Pancreas (tissue), 10 donors: ENCODE results near the gene PIKFYVE. TPM values are rescaled to one million over a fixed set of nuclear protein-coding genes. Genes with fewer than 3 reads are reported as not detected.

Source experiments
- ATAC-seq, 4 donors: fragments of 200-7000 bp; cut with Tn5 transposase; one replicate each; pipeline versions ENCODE4 v1.8.0 to v1.9.1; 2020; ENCODE audit warnings: mild to moderate bottlenecking in 4 of 4, moderate library complexity in 4 of 4
- DNase-seq, 6 donors: peaks; one replicate each; pipeline ENCODE4 v3.0.0-alpha.2; 2020
- FAIRE-seq: peaks from 2 replicates; lab custom pipeline; 2012; peaks lifted over from hg19 to GRCh38; lab: Jason Lieb, UNC
- H3K27ac ChIP-seq, 4 donors: fragments of 200-600 bp; sonication (generic); 1 replicate in 3 of 4; 2 replicates in 1 of 4; pipeline versions ENCODE4 v1.5.0 to v1.8.0; 2020
- H3K27me3 ChIP-seq, 4 donors: fragments of 200-600 bp; one replicate each; pipeline ENCODE4 v1.8.0; 2021
- H3K36me3 ChIP-seq, 3 donors: fragments of 200-600 bp; sonication (generic) in 1 of 3; one replicate each; pipeline versions ENCODE4 v1.5.0 to v1.8.0; 2020 to 2021
- H3K4me1 ChIP-seq, 3 donors: fragments of 200-600 bp; one replicate each; pipeline ENCODE4 v1.8.0; 2021
- H3K4me3 ChIP-seq, 4 donors: fragments of 200-600 bp; sonication (generic) in 2 of 4; one replicate each; pipeline versions ENCODE4 v1.5.0 to v1.8.0; 2020 to 2021
- H3K9me3 ChIP-seq, 4 donors: fragments of 200-600 bp; one replicate each; pipeline ENCODE4 v1.8.0; 2021
- CTCF ChIP-seq, 4 donors: fragments of 200-600 bp; sonication (generic) in 3 of 4; IDR thresholded peaks; one replicate each; pipeline versions ENCODE4 v1.5.0 to v1.8.0; 2021; ENCODE audit warnings: antibody characterized with exemption in 4 of 4
- WGBS, 2 donors: extraction: QIAGEN DNeasy Blood & Tissue Kit; methylation state at CpG; one replicate each; pipeline ENCODE4 v1.1.7; 2013; 5-methylcytosine and 5-hydroxymethylcytosine counted together
- intact Hi-C, 3 donors: fragments of 100-400 bp; cut with DNase I; formaldehyde crosslinking; loops; one replicate each; pipeline versions ENCODE4 v1.11.1 to v1.14.2; 2022
- polyA plus RNA-seq, 2 donors: library from polyadenylated mRNA; stranded (reverse); fragments of 200-250 nt; gene quantifications; one replicate each; pipeline ENCODE4 v1.2.3, GENCODE V29; 2013
- total RNA-seq, 6 donors: library from RNA; stranded (reverse); fragmentation: NEBNext Ultra II Directional in 4 of 6; extraction: Animal tissue kit (Norgen Biotek cat#: 25700) in 4 of 6; gene quantifications; one replicate each; pipeline versions ENCODE4 v1.2.1 to v1.2.4, GENCODE V29; 2021 to 2023
- donor health status: healthy with polysubstance abuse.
- donor health status: DM: no; HTN: no; CAD: no; lungs with moderate emphysema.
- donor health status: DM: no; HTN: no; CAD: no.
- donor health status: control.
- donor health status: control.
- donor health status: Bipolar disorder and iron deficiency.
- donor health status: DM: yes; HTN: yes; CAD: no.
- donor health status: DM: no; HTN: no; CAD: no.
- donor health status: DM: no; HTN: no; CAD: no.
- donor health status: DM: yes; HTN: yes; CAD: no.

Gene PIKFYVE
- total and polyA plus RNA-seq, 8 donors: 6.0 to 16.1 (median 13.3) TPM

- intact Hi-C loops: no loop called here
- Histone ChIP-seq H3K4me3 (no peak overlapping the region), H3K27ac (no peak overlapping the region), H3K27me3 (no peaks in the 10 kb centered on the region), H3K4me1 (no peaks in the 10 kb centered on the region), H3K9me3 (no peaks in the 10 kb centered on the region), H3K36me3 (peaks cover 0 to 16% (median 0%) of the 10 kb centered on the region in 3 donors)
- DNase-seq (no peak), FAIRE-seq (no peak), ATAC-seq (no peak)
- 91 to 95% methylated on average over 2 of the region's 2 CpGs for WGBS, 2 donors
- no peak for TF ChIP-seq CTCF (IDR thresholded peaks at IDR 0.05)
Observed at GRCh38 chr2:208311321-208311720, 45.3 kb downstream of the PIKFYVE start.

GRCh38 chr2:208311954-208312353 is 45.9 kb downstream of the PIKFYVE start:
- Histone ChIP-seq H3K9me3 (no peaks in the 10 kb centered on the region), H3K36me3 (peaks cover 0 to 16% (median 0%) of the 10 kb centered on the region in 3 donors), H3K4me3 (no peak overlapping the region), H3K27ac (no peak overlapping the region), H3K27me3 (no peaks in the 10 kb centered on the region), H3K4me1 (no peaks in the 10 kb centered on the region)
- FAIRE-seq (no peak), DNase-seq (no peak), ATAC-seq (peak in 1 of 4 donors; percentile 31)
- TF ChIP-seq CTCF (IDR thresholded peaks at IDR 0.05): no peak
- intact Hi-C loops: no loop called here
- 90 to 99% methylated on average over 4 of the region's 4 CpGs for WGBS, 2 donors

DNA sequence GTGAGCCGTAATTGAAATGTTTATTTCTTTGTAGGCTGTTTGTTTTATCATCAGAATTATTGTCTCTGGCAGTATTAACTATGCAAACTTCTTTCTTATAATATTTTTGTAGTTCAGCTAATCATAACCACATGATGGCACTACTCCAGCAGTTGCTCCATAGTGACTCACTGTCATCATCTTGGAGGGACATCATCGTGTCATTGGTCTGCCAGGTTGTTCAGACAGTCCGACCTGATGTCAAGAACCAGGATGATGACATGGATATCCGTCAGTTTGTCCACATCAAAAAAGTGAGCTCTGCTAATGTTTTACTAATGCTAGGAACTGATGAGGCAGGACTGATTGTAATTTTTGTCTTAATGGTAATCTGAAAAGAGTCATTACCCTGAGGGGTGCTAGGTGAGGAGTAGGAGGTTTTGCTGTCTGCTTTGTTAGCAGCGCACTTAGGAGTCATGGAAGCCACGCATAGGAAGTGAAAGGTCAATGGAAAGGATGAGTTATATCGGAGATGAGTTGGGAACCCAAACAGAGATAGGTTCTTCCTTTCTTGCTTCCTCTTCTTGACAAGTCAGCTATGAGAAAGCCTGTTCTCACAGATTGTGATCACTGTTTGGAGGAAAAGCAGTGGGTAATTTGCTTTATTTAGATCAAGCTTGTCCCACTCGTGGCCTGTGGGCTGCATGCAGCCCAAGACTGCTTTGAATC is 49.2 kb downstream of the PIKFYVE start:
- DNase-seq: no peak
- H3K36me3 ChIP-seq: peaks cover 0 to 27% (median 7%) of the 10 kb centered on the region in 3 donors

DNA sequence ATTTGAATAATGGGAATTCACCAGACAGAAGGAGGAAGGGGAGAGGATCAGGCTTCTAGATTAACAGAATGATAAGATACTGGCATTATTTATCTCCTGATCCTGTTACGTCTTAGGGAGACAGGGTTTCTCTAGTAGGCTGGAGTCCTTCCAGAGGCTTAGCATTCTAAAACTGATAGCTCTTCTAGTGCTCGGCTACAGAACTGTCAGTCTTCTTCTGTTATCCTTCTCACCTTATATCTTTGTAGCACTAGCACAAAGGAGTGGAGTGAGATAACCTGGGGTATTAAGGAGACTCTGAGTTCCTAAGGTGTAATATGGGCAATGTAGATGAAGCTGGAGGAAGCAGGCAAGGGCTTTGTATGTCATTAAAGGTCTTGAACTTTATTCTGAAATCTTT is 52.1 kb downstream of the PIKFYVE start:
- TF ChIP-seq CTCF (IDR thresholded peaks at IDR 0.05): no peak
- FAIRE-seq (no peak), DNase-seq (no peak), ATAC-seq (no peak)
- Histone ChIP-seq H3K9me3 (no peaks in the 10 kb centered on the region), H3K36me3 (peaks cover 0 to 37% (median 13%) of the 10 kb centered on the region in 3 donors), H3K27me3 (no peaks in the 10 kb centered on the region), H3K4me3 (no peak overlapping the region), H3K27ac (no peak overlapping the region), H3K4me1 (peaks cover 0 to 3% (median 0%) of the 10 kb centered on the region in 3 donors)
- WGBS, 2 donors: 82 to 90% methylated on average over 2 of the region's 2 CpGs
- intact Hi-C loops: no loop called here

More for the DNA sequence above, 49.2 kb downstream of the PIKFYVE start:
- no peak for TF ChIP-seq CTCF (IDR thresholded peaks at IDR 0.05)
- ATAC-seq (no peak), FAIRE-seq (no peak)
- H3K4me1 ChIP-seq: peaks cover 0 to 1% (median 0%) of the 10 kb centered on the region in 3 donors
- no peaks in the 10 kb centered on the region for H3K9me3 ChIP-seq
- no peak overlapping the region for H3K27ac ChIP-seq
- WGBS, 2 donors: 83 to 87% methylated on average over 8 of the region's 8 CpGs
- intact Hi-C loops: no loop called here
- H3K27me3 ChIP-seq: no peaks in the 10 kb centered on the region
- no peak overlapping the region for H3K4me3 ChIP-seq

GRCh38 chr2:208319391-208319790 is 53.3 kb downstream of the PIKFYVE start:
- Histone ChIP-seq H3K9me3 (no peaks in the 10 kb centered on the region), H3K36me3 (peaks cover 0 to 39% (median 13%) of the 10 kb centered on the region in 3 donors), H3K27me3 (no peaks in the 10 kb centered on the region), H3K4me1 (peaks cover 0 to 3% (median 0%) of the 10 kb centered on the region in 3 donors), H3K4me3 (no peak overlapping the region), H3K27ac (no peak overlapping the region)
- FAIRE-seq: no peak
- DNase-seq: no peak
- intact Hi-C loops: no loop called here
- TF ChIP-seq CTCF (IDR thresholded peaks at IDR 0.05): no peak
- WGBS, 2 donors: 86 to 93% methylated on average over 2 of the region's 2 CpGs
- ATAC-seq: no peak
